HL-60 (cell line): ENCODE results near the gene DNAL1.

ENCODE experiments used
- DNase-seq, 2 experiments: peaks; one replicate each; pipeline ENCODE4 v3.0.0-alpha.2; 2010 to 2020; ENCODE audit warnings: low read depth in 1 of 2, low spot score in 1 of 2
- H3K27ac ChIP-seq: fragments of 250-450 bp; sonication (Bioruptor Pico); replicated peaks from 2 replicates; pipeline ENCODE4 v1.5.1; 2020; ENCODE audit warnings: mild to moderate bottlenecking, moderate library complexity
- H3K27me3 ChIP-seq: fragments of 250-450 bp; sonication (Bioruptor Pico); 2 replicates; pipeline ENCODE4 v1.5.1; 2021; ENCODE audit warnings: mild to moderate bottlenecking, moderate library complexity; ENCODE audit not compliant: insufficient read depth, poor library complexity, severe bottlenecking
- H3K4me3 ChIP-seq: replicated peaks from 2 replicates; pipeline ENCODE4 v1.5.1; 2011; ENCODE audit warnings: mild to moderate bottlenecking, control low read depth, low read length; ENCODE audit not compliant: insufficient read depth
- GABPA ChIP-seq: IDR thresholded peaks from 2 replicates; pipeline ENCODE4 v1.6.1; 2012; ENCODE audit warnings: low read depth
- POLR2AphosphoS5 ChIP-seq: IDR thresholded peaks from 2 replicates; pipeline ENCODE4 v1.6.1; 2012; ENCODE audit warnings: low read depth
- SPI1 ChIP-seq: IDR thresholded peaks from 2 replicates; pipeline ENCODE4 v1.6.1; 2012; ENCODE audit warnings: low read depth, mild to moderate bottlenecking, borderline replicate concordance
- TF ChIP-seq, protein P1 (sequence below): IDR thresholded peaks from one replicate; pipeline ENCODE4 v1.5.1; 2011; ENCODE audit warnings: low read length, control low read depth, inconsistent platforms; ENCODE audit not compliant: insufficient read depth
- TF ChIP-seq, protein P2 (sequence below): IDR thresholded peaks from 2 replicates; pipeline ENCODE4 v1.6.1; 2012; ENCODE audit warnings: low read depth; ENCODE audit not compliant: insufficient replicate concordance

DNAL1 gene

DNA sequence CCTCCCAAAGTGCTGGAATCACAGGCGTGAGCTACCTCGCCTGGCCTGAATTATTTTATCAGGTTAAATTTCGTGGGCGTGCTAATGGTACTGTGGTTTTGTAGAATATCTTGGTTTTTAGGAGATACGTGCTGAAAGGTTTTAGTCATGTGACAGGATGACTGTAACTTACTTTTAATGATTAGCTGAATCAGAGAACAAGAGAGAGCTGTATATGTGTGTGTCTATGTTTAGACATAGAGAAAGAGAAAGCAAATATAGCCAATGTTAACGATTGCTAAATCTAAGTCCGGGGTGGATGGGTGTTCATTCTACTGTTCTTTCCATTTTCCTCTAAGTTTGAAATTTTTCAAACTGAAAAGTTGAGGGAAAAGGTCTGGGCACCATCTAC is 78.6 kb downstream of the DNAL1 start:
- DNase-seq = no peak
- H3K4me3 ChIP-seq = no peak overlapping the region
- TF ChIP-seq, protein P1, sequence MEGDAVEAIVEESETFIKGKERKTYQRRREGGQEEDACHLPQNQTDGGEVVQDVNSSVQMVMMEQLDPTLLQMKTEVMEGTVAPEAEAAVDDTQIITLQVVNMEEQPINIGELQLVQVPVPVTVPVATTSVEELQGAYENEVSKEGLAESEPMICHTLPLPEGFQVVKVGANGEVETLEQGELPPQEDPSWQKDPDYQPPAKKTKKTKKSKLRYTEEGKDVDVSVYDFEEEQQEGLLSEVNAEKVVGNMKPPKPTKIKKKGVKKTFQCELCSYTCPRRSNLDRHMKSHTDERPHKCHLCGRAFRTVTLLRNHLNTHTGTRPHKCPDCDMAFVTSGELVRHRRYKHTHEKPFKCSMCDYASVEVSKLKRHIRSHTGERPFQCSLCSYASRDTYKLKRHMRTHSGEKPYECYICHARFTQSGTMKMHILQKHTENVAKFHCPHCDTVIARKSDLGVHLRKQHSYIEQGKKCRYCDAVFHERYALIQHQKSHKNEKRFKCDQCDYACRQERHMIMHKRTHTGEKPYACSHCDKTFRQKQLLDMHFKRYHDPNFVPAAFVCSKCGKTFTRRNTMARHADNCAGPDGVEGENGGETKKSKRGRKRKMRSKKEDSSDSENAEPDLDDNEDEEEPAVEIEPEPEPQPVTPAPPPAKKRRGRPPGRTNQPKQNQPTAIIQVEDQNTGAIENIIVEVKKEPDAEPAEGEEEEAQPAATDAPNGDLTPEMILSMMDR = no peak
- TF ChIP-seq, protein P2, sequence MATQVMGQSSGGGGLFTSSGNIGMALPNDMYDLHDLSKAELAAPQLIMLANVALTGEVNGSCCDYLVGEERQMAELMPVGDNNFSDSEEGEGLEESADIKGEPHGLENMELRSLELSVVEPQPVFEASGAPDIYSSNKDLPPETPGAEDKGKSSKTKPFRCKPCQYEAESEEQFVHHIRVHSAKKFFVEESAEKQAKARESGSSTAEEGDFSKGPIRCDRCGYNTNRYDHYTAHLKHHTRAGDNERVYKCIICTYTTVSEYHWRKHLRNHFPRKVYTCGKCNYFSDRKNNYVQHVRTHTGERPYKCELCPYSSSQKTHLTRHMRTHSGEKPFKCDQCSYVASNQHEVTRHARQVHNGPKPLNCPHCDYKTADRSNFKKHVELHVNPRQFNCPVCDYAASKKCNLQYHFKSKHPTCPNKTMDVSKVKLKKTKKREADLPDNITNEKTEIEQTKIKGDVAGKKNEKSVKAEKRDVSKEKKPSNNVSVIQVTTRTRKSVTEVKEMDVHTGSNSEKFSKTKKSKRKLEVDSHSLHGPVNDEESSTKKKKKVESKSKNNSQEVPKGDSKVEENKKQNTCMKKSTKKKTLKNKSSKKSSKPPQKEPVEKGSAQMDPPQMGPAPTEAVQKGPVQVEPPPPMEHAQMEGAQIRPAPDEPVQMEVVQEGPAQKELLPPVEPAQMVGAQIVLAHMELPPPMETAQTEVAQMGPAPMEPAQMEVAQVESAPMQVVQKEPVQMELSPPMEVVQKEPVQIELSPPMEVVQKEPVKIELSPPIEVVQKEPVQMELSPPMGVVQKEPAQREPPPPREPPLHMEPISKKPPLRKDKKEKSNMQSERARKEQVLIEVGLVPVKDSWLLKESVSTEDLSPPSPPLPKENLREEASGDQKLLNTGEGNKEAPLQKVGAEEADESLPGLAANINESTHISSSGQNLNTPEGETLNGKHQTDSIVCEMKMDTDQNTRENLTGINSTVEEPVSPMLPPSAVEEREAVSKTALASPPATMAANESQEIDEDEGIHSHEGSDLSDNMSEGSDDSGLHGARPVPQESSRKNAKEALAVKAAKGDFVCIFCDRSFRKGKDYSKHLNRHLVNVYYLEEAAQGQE = no peak
- TF ChIP-seq POLR2AphosphoS5 = no peak
- no peak for TF ChIP-seq SPI1
- TF ChIP-seq GABPA = no peak
- H3K27me3 ChIP-seq = no peaks in the 10 kb centered on the region
- peak overlapping the region; percentile 28; the same call in 1 of the 2 replicates for H3K27ac ChIP-seq

DNA sequence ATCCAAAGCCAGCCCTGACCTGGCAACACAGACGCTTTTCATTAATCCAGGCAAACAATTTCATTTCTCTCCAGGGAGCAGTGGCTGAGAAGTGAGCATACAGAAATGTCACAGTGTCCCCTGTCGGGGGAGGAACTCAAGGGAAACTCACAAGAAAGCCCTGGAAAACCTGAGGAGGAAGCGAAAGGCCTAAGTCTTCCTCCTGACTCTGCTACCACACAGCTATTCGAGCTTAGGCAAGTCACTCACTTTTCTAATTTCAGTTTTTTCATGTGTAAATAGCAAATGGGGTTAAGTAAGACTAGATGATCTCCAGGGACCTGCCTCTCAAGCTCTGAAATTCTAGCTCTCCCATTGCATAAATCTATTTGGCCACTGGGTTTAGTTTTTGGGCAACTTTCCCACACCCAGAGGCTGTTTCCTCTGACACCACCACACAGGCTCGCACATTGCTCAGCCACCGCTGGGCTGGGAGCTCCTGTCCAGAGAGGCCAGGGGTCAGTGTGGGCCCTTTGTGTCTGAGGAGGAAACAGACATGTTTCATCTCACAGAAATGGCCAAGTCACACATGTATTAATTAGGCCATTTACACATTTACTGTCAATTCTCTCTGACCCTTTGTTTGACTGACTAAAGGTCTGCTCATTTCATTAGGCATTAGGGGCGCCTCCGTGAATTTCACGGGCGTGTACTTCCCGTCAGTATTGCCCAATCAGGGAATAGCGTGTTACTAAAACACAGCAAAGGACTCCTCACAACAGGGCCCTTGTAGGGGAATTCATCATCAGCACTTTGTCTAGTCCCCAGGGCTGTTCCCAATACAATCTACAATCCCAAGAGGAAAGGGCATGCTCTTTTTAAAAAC is 79.2 kb downstream of the DNAL1 start:
- Histone ChIP-seq H3K27me3 (no peaks in the 10 kb centered on the region), H3K4me3 (no peak overlapping the region), H3K27ac (peak overlapping the region; percentile 33; the same call in 1 of the 2 replicates)
- DNase-seq = peak in 1 of 2 experiments; percentile 28
- TF ChIP-seq SPI1 = no peak
- TF ChIP-seq, protein P2 = no peak
- TF ChIP-seq, protein P1 = no peak

- H3K4me3 ChIP-seq = no peak overlapping the region
These were observed 79.9 kb downstream of the DNAL1 start for GRCh38 chr14:73724696-73725095.

More at GRCh38 chr14:73724696-73725095, 79.9 kb downstream of the DNAL1 start:
- peak overlapping the region; percentile 33; the same call in 1 of the 2 replicates for H3K27ac ChIP-seq
- TF ChIP-seq, protein P1 = no peak
- TF ChIP-seq GABPA (no peak), POLR2AphosphoS5 (no peak), SPI1 (no peak)
- TF ChIP-seq, protein P2 = no peak
- DNase-seq = no peak
- H3K27me3 ChIP-seq = no peaks in the 10 kb centered on the region
